OCI-LY1 (cell line): ENCODE results near the gene MAN1C1.

ENCODE experiments used
- H2AFZ ChIP-seq: fragments of 200-600 bp; sonication (generic), shearing (Covaris generic); 2 replicates; pipeline ENCODE4 v1.6.0; 2014; ENCODE audit warnings: antibody characterized with exemption, mild to moderate bottlenecking, low read length
- H3F3A ChIP-seq: fragments of 200-600 bp; sonication (generic), shearing (Covaris generic); 2 replicates; pipeline ENCODE4 v1.6.0; 2014; ENCODE audit warnings: mild to moderate bottlenecking, antibody characterized with exemption, low read length, moderate library complexity; ENCODE audit not compliant: insufficient read depth
- H3K27ac ChIP-seq: fragments of 200-600 bp; sonication (generic); 2 replicates; pipeline ENCODE4 v1.5.1; 2014; ENCODE audit warnings: low read length, mixed run types, mild to moderate bottlenecking, low read depth; ENCODE audit not compliant: poor library complexity, severe bottlenecking
- H3K27me3 ChIP-seq: fragments of 200-600 bp; sonication (generic); 2 replicates; pipeline ENCODE4 v1.6.0; 2014; ENCODE audit warnings: antibody characterized with exemption, mild to moderate bottlenecking, low read length, moderate library complexity; ENCODE audit not compliant: insufficient read depth
- H3K36me3 ChIP-seq: fragments of 200-600 bp; sonication (generic); 2 replicates; pipeline ENCODE4 v1.6.1; 2014; ENCODE audit warnings: mild to moderate bottlenecking, antibody characterized with exemption, low read length, moderate library complexity, mixed read lengths; ENCODE audit not compliant: insufficient read depth
- H3K4me1 ChIP-seq: fragments of 200-600 bp; sonication (generic); 2 replicates; pipeline ENCODE4 v1.5.1; 2014; ENCODE audit warnings: mild to moderate bottlenecking, low read length, moderate library complexity; ENCODE audit not compliant: insufficient read depth, severe bottlenecking
- H3K4me2 ChIP-seq: fragments of 200-600 bp; sonication (generic), shearing (Covaris generic); 2 replicates; pipeline ENCODE4 v1.6.1; 2014; ENCODE audit warnings: low read length
- H3K4me3 ChIP-seq: fragments of 200-600 bp; sonication (generic); 2 replicates; pipeline ENCODE4 v1.5.1; 2014; ENCODE audit warnings: low read length, low read depth, mild to moderate bottlenecking, mixed read lengths; ENCODE audit not compliant: poor library complexity, severe bottlenecking
- H3K79me2 ChIP-seq: fragments of 200-600 bp; shearing (Covaris generic); 2 replicates; pipeline ENCODE4 v1.6.1; 2016; ENCODE audit warnings: mixed run types, low read length, mixed read lengths; ENCODE audit not compliant: insufficient read depth
- H3K9ac ChIP-seq: fragments of 200-600 bp; sonication (generic), shearing (Covaris generic); 2 replicates; pipeline ENCODE4 v1.6.1; 2014; ENCODE audit warnings: mild to moderate bottlenecking, low read length, mixed read lengths
- H3K9me2 ChIP-seq: fragments of 200-600 bp; sonication (generic), shearing (Covaris generic); 2 replicates; pipeline ENCODE4 v1.6.1; 2014; ENCODE audit warnings: low read depth, mild to moderate bottlenecking, low read length, mixed read lengths
- H3K9me3 ChIP-seq: fragments of 200-600 bp; shearing (Covaris generic); 2 replicates; pipeline ENCODE4 v1.6.1; 2014; ENCODE audit warnings: low read length, mixed read lengths
- H4K20me1 ChIP-seq: fragments of 200-600 bp; sonication (generic), shearing (Covaris generic); 2 replicates; pipeline ENCODE4 v1.6.0; 2016; ENCODE audit warnings: mild to moderate bottlenecking, low read length; ENCODE audit not compliant: insufficient read depth
- CTCF ChIP-seq: fragments of 200-600 bp; sonication (generic), shearing (Covaris generic); IDR thresholded peaks from 2 replicates; pipeline ENCODE4 v1.5.1; 2017; ENCODE audit warnings: mild to moderate bottlenecking, antibody characterized with exemption, low read length, moderate library complexity, mixed read lengths
- EZH2 ChIP-seq: fragments of 200-600 bp; sonication (generic), shearing (Covaris generic); IDR thresholded peaks from 2 replicates; pipeline ENCODE4 v1.8.0; 2017; ENCODE audit warnings: borderline replicate concordance, mixed run types, mild to moderate bottlenecking, antibody characterized with exemption, low read length, moderate library complexity, mixed read lengths

The MAN1C1 gene

GRCh38 chr1:25701030-25701785 lies 84.6 kb downstream of the MAN1C1 start:
- Histone ChIP-seq H3F3A (no peaks in the 10 kb centered on the region), H3K4me3 (no peak overlapping the region), H3K4me2 (no peak overlapping the region), H3K27me3 (peaks cover 8% of the 10 kb centered on the region; the same call in 1 of the 2 replicates), H2AFZ (no peak overlapping the region), H3K4me1 (no peaks in the 10 kb centered on the region), H3K27ac (no peak overlapping the region), H4K20me1 (no peaks in the 10 kb centered on the region), H3K9me2 (no peaks in the 10 kb centered on the region), H3K79me2 (no peaks in the 10 kb centered on the region), H3K9me3 (no peaks in the 10 kb centered on the region), H3K9ac (no peak overlapping the region), H3K36me3 (no peaks in the 10 kb centered on the region)
- TF ChIP-seq EZH2 (no peak), CTCF (no peak)

- Histone ChIP-seq H4K20me1 (no peaks in the 10 kb centered on the region), H3K27ac (no peak overlapping the region), H2AFZ (no peak overlapping the region), H3K4me2 (no peak overlapping the region), H3K9me2 (no peaks in the 10 kb centered on the region), H3K9ac (no peak overlapping the region), H3K36me3 (no peaks in the 10 kb centered on the region), H3K9me3 (no peaks in the 10 kb centered on the region), H3K79me2 (no peaks in the 10 kb centered on the region), H3K27me3 (peaks cover 8% of the 10 kb centered on the region; the same call in 1 of the 2 replicates), H3K4me1 (no peaks in the 10 kb centered on the region), H3F3A (no peaks in the 10 kb centered on the region), H3K4me3 (no peak overlapping the region)
- TF ChIP-seq EZH2, result no peak
- TF ChIP-seq CTCF, result no peak
Observed at GRCh38 chr1:25702101-25702775, 85.6 kb downstream of the MAN1C1 start.

GRCh38 chr1:25703041-25703440 lies 86.5 kb downstream of the MAN1C1 start:
- Histone ChIP-seq H3K9me2 (no peaks in the 10 kb centered on the region), H4K20me1 (no peaks in the 10 kb centered on the region), H3K79me2 (no peaks in the 10 kb centered on the region), H3K36me3 (no peaks in the 10 kb centered on the region), H3K9me3 (no peaks in the 10 kb centered on the region), H3K9ac (no peak overlapping the region), H3K27me3 (peaks cover 12% of the 10 kb centered on the region; the same call in 1 of the 2 replicates), H3F3A (no peaks in the 10 kb centered on the region), H3K27ac (no peak overlapping the region), H3K4me3 (no peak overlapping the region), H3K4me1 (no peaks in the 10 kb centered on the region), H2AFZ (no peak overlapping the region), H3K4me2 (no peak overlapping the region)
- no peak for TF ChIP-seq EZH2
- no peak for TF ChIP-seq CTCF
